GM21360 (cell line): Measurements from ENCODE around the gene FAM222A.

Source experiments
- ATAC-seq: cut with Tn5 transposase; IDR thresholded peaks from one replicate; pipeline ENCODE4 v1.9.1; 2021; ENCODE audit warnings: mild to moderate bottlenecking, moderate library complexity; ENCODE audit not compliant: unreplicated experiment

FAM222A gene

DNA sequence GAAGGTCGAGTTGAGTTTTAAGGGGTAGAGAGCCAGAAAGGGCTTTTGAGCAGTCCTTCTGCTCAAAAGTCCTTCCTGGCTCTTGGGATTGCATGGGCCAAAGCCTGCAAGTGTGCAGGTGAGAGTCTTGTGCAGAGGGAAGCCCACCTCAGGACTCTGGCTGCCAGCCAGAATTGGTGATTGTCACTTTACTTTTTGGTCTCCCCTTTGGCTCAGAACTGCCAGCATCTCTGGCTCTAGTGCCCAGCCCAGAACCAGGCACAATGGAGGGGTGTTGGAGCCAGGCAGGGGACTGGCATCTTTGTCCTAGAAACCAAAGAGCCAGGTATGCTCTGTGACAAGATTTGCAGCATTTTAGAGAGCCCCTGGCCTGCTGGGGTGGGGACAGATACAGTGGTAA lies 23.5 kb downstream of the FAM222A start:
- ATAC-seq = no peak

DNA sequence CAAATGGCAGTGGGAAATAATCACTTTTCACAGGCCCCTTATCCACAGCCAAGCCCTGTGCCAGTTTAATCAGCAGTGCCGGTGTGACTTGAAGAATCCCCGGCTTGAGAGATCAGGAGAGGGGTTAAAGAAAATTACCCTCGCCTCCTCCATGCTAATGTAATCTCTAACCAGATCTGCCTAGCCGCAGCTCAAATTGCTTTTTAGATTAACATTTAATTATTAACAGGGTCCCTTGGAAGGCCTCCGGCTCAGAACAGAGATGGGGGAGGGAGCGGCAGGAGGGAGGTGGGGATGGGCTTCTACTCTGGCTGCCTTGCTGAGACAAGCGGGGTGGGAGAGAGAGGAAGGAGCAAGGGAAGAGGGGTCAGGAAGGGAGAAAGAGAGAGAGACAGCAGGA lies 24.0 kb downstream of the FAM222A start:
- ATAC-seq = no peak

DNA sequence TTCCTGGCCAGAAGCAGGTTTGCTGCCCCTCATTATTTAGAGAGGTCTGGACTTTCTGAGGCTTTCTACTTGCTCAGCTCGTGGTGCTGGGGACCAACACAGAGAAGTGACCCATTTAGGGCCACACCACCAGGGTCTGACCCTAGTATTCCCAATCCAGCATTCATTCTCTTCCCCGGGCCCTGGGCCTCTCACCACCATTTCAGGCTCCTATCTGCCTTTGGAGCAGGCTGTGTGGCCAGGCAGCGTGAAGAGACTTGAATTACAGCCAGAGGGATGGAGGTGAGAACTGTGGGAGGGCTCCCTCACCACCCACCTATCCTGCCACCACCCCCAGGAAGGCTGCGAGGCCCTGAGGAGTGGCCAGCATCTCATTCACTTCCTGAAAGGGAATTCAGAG lies 24.6 kb downstream of the FAM222A start:
- ATAC-seq = no peak

DNA sequence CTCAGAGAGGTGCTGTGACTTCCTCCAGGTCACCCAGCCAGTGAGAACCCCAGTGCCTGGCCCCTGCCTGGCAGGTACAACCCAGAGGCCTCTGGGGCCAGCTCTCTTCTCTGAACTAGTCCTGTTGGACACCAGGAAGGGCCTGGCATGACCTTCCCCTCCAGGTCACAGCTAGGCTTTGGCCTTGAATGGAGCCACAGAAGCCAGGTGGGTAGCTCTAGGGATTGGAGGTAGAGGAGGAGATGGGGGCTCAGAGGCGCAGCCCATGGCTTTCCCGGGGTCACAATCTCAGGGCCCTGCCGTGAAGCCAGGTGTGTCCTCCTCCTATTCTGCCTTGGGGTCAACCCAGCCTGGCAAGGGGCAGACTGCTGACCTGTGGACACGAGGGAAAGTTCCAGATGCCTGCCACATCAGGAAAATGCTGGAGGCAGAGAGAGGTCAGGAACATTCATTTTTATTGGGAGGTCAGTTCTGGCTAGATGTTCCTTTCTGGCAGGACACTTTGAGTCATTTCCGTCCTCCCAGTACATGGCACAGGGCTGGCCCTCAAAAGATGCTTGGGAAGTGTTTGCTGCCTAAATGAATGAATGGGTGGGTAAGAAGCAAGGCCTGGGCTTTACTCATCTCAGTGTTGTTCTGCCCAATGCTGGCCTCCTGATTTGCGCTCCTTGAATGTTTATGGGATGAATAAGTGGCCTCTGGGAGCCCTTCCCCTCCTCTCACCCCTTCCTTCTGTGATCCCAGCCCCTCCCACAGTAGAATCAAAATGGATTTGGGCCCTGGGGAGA lies 25.4 kb downstream of the FAM222A start:
- no peak for ATAC-seq

DNA sequence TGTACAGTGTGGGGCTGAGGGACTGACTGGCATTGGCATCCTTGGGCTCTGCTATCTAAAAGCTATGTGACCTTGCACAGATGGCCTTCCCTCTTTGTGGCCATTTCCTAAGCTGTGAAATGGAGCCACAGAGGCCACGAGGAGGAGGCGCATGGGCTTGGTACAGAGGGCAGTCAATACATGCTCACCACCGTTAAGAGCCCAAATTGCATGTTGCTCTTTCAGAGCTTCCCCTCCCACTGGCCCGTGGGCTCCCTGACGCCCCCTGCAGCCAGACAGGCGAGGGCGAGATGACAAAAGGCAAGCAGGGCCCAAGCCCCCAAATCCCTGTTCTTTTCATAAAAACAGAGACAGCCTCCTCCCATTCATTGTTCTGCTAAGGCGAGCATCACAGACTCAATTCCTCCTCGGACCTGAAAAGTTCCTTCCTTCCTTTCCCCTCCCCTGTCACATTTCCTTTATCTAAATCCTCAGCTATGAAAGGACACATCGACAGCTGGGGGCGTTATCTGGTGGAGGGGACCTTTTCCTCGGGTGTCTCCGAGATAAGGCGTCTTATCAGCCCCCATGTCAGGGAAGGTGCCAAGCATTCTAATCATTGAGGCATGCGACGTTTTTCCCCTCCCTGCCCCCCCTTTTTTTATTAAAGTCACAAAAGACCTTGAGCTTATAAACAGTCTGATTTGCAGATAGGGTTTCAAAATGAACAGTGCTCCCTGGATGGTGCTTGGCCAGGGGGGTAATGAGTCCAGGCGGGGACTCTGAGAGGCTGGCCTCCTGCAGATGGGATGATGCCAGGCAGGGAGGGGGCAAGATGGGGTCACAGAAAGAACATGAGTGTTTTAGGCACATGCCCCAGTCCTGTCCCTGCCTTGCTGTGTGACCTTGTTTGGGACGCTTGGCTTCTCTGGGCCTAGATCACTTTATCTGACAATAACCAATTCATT lies 26.4 kb downstream of the FAM222A start:
- no peak for ATAC-seq

DNA sequence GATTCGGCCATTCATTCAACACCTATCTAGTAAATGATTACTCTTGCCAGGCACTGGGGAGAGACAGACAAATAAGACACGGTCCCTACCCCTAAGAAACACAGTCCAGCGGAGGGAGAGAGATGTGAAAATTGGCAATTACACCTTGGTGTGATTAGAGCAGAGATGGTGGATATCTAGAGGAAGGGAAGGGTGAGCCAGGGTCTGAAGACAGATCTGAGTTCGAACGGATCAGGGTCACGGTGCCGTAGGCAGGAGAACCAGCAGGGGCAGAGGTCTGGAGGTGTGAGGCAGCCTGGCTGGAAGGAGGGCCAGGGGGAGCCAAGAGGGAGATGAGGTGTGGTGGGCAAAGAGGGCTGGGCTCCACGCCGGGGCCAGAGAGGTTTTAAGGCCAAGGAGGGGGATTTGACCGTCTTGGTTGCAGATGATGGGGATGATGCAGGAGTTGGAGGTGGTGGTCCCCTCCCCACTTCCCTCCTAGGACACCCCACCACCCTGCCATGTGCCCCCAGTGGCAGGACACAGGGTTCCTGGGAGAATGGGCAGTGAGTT lies 27.1 kb downstream of the FAM222A start:
- no peak for ATAC-seq

DNA sequence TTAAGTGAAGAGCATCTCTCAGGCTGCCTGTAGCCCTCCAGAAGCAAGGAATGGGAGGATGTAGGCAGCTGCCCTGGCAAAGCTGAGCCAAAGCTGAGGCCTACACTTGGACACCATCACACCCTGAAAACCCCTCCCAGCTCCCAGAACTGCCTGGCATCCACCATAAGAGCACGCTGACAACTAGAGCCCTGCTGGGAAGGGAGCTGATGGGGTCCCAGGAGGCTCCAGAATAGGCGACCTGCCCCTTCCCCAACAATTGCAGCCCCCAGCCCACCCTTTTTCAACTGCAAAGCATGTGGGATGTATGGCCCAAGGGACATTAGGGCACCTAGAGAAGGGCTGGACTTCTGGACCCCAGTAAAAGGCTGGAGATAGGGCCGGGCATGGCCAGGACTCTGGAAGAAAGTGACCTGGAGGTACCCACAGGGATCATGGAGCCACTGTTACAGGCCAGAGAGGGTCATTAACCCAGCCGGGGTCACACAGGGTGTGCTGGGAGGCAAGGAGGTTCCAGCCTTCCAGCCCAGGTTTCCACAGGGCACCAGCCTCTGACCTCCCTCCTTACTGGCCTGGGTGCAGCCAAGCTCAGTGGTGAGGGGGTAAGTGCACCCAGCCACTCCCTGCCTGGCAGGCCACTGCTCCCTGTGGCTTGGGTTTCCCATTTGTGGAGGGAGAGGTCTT lies 27.8 kb downstream of the FAM222A start:
- ATAC-seq = no peak

DNA sequence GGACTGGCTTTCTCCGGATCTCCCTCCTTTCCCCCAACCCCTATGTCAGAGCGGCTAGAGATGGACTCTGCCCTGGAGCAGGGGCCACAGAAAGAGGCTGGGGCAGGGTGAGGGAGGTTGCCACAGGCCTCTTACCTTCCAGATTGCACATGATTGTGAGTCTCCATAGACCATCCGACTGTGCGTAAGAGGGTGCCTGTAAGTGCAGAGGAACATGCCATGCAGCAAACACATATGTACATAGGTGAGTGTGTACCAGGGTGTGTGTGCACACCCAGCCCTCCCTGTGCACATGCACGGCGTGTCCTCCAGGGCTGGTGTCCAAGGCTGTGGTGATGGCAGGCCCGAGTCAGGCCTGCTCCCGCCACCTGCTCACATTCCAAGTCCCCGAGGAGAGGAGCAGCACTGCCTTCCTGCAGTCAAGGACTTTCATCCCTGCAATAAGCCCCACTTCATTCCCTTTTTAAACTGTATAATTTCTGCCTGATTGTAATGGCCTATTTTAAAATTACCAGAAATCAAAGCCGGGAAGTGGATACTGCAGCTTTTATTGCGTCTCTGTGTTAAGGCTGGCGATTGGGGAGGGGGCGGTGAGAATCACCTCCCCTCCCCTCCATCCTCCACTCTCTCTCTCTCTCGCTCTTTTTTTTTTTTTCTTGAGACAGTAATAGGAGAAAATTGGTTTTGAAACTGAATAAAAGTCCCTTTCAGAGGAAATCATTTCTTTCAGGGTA lies 28.5 kb downstream of the FAM222A start:
- ATAC-seq = no peak

DNA sequence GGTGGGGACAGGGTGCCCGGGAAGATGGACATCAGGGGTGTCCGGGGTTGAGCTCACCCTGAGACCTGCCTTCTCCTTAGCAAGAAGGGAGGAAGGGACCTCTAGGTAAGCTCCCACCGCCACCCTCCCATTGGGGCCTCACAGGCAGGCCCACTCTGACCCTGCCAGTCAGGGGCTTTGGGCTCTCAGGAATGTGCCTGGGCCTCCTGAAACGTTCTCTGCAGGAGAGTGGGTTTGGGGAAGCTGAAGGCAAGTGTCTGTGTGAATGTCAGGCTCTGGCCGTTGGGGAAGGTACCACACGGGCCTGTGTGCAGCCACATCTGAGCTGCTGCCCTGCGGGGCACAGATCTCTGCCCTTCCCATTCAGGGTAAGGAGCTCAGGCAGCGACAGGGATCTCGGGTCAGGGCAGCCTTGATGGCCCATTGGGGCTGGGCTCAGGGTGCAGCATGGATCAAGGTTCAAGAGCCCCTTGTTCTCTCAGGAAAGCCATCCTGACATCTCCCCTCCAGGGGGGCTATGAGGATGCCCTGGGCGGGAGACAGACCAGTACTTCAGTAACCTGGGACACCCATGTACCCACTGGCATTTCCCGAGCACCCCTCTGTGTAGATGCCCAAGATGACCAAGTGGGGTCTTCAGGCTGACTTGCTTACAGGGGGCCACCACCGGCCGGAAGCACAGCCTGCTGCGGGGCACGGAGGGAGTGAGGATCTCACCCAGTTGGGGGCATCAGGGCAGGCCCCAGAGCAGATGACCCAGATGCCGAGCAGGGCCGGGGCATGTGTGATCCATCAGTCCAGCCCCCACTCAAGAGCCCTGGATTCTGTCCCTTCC lies 29.7 kb downstream of the FAM222A start:
- no peak for ATAC-seq

DNA sequence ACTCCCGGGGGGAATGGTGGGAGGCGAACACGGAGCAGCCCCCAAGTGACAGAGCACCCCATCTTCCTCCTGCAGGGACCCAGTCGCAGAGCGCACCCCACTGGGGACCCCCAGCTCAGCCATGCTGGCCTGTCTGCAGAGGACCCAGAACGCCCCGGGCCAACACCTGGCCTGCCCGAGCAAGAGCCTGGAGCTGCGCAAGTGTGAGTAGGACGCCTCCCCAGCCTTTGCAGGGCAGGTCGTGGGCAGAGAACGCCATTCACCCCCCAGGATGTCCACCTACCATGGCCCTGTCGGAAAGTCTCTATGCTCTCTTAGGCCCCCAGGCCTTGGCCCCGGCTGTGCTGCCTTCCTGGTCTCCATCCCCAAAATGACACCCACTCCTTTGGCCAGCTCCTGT lies 30.4 kb downstream of the FAM222A start:
- no peak for ATAC-seq

DNA sequence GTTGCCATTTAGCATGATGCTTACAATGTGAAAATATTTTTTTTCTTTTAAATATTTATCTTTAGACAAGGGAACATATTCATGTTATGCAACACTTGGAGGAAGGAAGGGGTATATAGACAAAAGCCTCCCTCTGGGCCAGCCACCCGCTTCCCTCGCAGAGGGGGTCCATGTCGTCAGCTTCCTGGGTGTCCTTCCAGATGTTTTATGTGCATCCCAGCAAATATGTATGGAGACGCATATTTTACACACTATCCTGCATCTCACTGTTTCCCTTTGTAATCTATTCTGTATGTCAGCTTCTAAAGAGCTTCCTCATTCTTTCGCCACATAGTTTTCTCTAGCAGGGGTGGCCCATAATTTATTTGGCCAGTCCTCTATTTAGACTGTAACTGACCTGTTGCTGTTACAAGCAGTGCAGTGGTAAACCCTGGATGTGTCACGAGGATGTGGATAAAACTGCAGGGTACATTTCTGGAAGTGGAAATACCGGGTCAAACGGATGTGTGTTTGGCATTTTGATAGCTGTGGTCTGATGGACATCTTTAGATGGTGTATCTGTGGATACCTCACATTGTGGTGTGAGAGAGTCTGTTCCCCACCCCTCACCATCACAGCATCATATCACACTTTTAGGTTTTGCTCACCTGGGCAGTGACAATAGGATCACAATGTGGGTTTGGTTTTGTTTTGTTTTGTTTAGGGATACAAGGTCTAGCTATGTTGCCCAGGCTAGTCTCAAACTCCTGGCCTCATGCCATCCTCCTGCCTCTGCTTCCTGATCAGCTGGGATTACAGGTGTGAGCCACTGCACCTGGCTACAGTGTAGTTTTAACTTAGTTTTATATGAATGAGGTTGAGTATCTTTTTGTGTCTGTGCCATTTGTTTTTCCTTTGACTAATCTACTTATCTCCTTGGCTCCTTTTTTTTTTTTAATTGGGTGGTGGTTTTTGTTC lies 31.6 kb downstream of the FAM222A start:
- ATAC-seq = no peak

DNA sequence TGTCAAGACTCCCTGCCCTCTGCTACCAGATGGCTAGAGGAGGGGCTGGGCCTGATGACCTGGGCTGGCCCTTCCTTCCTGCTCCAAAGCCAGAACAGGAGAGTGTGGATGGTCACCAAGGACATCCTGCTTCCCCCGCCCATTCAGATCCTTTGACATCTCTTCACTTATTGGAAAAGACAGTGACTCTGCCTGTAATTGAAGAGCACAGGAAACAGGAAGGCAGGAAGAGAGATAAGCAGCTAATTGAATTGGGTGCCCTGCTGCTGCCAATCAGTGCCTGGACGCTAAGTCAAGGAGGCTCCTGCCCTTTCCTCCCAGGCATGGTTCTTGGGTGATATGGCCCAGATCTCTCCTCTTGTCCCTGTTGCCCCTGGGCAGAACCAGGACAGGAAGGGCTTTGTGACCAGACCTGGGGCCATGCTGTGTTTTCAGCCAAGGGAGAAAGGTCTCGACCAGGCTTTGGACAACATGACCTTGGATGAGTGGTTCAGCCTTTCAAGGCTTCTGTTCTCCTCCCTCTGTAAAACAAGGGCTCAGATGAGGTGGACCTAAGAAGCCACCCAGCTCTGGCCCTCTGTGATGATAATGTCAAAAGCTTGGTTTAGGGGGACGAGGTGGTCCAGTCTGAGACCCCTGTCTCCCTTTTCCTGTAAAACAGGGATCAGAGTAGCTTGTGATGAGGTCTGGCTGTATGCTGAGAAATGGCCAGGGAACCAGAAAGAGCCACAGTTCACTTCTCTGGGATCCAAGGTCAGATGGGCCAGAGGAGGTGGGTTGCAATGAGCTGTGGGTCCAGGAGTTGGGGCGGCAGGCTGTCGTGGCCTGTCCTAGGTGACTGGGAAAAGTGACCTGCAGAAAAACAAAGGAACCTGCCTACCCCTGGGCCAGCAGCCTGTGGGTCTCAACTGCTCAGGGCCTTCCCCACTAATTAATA lies 38.8 kb downstream of the FAM222A start:
- ATAC-seq = no peak

DNA sequence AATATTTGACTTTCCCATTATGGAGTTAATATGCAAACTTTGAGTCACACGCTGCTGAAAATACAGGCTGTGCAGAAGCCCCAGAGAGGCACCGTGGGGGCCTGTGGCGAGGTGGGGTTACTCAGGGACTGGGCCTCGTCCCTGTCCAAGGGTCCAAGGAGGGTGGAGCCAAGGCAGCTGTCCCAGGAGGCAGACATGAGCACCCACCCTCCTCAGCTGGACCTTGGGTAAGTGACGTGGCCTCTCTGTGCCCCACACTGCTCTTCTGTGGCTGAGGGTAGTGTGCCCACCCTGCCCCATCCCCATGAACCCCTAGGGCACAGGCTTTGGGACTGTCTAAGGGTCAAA lies 39.4 kb downstream of the FAM222A start:
- ATAC-seq = no peak

DNA sequence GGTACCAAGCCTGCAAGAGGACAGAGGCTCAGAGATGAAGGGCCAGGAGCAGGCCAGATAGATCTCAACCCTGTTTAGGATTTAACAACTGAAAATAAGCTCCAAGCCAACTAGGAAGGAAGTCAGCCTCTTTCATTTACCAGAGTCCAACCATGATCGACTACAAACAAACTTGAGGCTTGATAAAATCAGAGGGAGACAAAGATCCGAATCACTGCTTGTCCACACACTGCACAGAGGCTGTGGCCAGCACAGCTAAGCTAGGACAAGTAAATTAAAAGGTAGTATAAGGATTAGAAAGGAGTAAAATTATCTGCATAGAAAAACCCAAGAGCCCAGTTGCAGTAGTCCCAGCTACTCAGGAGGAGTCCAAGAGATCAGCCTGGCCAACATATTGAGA lies 40.3 kb downstream of the FAM222A start:
- no peak for ATAC-seq

DNA sequence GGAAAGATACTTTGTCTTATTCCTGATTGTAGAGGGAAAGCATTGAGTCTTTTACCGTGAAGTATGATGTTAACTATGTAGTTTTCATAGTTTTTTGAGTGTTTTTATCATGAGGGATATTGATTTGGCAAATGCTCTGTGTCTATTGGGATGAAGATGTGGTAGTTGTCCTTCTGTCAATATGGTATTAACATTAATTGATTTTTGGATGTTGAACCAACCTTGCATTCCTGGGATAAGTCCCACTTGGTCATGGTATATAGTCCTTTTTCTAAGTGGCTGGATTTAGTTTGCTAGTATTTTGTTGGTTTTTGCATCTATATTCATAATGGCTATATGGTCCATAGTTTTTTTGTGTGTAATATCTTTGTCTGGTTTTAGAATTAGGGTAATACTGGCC lies 42.8 kb downstream of the FAM222A start:
- ATAC-seq = no peak

DNA sequence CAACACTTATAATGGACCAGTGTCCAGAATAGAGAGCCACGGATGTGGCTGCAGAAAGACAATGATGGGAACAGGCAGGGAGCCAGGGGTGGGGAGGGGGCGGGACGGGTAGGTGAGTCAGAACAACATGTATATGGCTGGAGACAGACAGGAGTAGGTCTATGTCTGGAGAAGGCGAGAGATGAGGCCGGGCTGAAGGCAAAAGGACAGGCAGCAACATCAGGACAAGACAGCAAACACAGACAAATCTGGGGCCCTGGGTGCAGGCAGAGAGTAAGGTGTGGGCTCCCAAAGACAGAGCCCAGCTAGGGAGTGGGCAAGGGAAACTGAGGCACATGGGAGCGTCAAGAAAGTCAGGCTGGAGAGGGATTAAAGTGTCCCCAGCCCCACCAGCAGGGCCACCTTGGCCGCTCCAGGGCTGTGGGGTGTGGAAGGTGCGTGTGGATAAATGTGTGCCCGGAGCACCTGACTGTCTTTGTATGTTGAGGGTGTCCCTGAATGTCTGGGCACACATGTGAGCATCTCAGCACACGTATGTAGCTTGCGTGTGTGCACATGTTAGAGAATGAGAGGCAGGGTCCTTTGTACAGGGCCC lies 44.1 kb downstream of the FAM222A start:
- no peak for ATAC-seq
